HEK293 (cell line): ENCODE results near the gene OR14J1.

Experiments
- MYNN ChIP-seq: fragments of 450-650 bp; formaldehyde crosslinking; IDR thresholded peaks from 2 replicates; pipeline ENCODE4 v1.5.1; 2016; ENCODE audit warnings: missing biosample characterization, missing genetic modification characterization, borderline replicate concordance
- ZNF274 ChIP-seq, 2 experiments: fragments of 200-500 bp in 1 of 2; fragments of 450-650 bp in 1 of 2; sonication (Bioruptor generic) in 1 of 2; formaldehyde crosslinking in 1 of 2; IDR thresholded peaks; 2 replicates each; pipeline versions ENCODE4 v1.5.1 to v1.6.1; 2014 to 2016; ENCODE audit warnings: borderline replicate concordance in 1 of 2, inconsistent platforms in 1 of 2, low read length in 1 of 2, missing biosample characterization in 1 of 2, missing genetic modification characterization in 1 of 2
- ZNF302 ChIP-seq: fragments of 450-650 bp; formaldehyde crosslinking; IDR thresholded peaks from 2 replicates; pipeline ENCODE4 v1.5.1; 2016; ENCODE audit warnings: missing biosample characterization, missing genetic modification characterization, low read depth
- ZNF521 ChIP-seq: fragments of 450-650 bp; formaldehyde crosslinking; IDR thresholded peaks from 2 replicates; pipeline ENCODE4 v1.5.1; 2017; ENCODE audit warnings: missing biosample characterization, mild to moderate bottlenecking, missing genetic modification characterization
- ZNF629 ChIP-seq: fragments of 450-650 bp; formaldehyde crosslinking; IDR thresholded peaks from 2 replicates; pipeline ENCODE4 v1.5.1; 2017; ENCODE audit warnings: missing biosample characterization, missing genetic modification characterization
- ZNF792 ChIP-seq: fragments of 450-650 bp; formaldehyde crosslinking; IDR thresholded peaks from 2 replicates; pipeline ENCODE4 v1.5.1; 2016; ENCODE audit warnings: missing biosample characterization, missing genetic modification characterization
- TF ChIP-seq, protein P1 (sequence below): sonication (generic); formaldehyde crosslinking; IDR thresholded peaks from 2 replicates; pipeline ENCODE4 v1.8.1; 2022; ENCODE audit warnings: mild to moderate bottlenecking, moderate library complexity, missing genetic modification reagents
- TF ChIP-seq, protein P2 (sequence below): fragments of 450-650 bp; formaldehyde crosslinking; IDR thresholded peaks from 2 replicates; pipeline ENCODE4 v1.5.1; 2016; ENCODE audit warnings: missing biosample characterization, missing genetic modification characterization
- TF ChIP-seq, protein P3 (sequence below): fragments of 450-650 bp; formaldehyde crosslinking; IDR thresholded peaks from 2 replicates; pipeline ENCODE4 v1.5.1; 2016; ENCODE audit warnings: missing biosample characterization, missing genetic modification characterization, low read depth
- TF ChIP-seq, protein P4 (sequence below): fragments of 450-650 bp; formaldehyde crosslinking; IDR thresholded peaks from 2 replicates; pipeline ENCODE4 v1.5.1; 2016; ENCODE audit warnings: missing biosample characterization, missing genetic modification characterization
- TF ChIP-seq, protein P5 (sequence below): fragments of 450-650 bp; formaldehyde crosslinking; IDR thresholded peaks from 2 replicates; pipeline ENCODE4 v1.5.1; 2017; ENCODE audit warnings: missing biosample characterization, missing genetic modification characterization

DNA sequence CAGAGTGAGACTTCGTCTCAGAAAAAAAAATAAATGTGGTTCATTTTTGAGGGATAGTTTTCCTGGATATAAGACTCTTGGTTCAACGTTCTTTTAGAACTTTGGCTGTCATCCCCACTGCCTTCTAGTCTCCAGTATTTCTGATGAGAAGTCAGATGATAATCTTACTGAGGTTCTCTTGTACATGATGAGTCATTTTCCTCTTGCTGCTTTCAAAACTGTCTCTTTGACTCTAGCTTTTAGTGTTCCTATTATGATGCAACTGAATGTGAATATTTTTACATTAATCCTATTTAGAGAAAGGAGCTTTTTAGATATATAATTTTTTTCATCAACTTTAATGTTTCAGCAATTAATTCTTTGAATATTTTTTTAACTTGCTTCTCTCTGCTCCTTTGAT is 46.0 kb upstream of the OR14J1 start:
- TF ChIP-seq, protein P1, sequence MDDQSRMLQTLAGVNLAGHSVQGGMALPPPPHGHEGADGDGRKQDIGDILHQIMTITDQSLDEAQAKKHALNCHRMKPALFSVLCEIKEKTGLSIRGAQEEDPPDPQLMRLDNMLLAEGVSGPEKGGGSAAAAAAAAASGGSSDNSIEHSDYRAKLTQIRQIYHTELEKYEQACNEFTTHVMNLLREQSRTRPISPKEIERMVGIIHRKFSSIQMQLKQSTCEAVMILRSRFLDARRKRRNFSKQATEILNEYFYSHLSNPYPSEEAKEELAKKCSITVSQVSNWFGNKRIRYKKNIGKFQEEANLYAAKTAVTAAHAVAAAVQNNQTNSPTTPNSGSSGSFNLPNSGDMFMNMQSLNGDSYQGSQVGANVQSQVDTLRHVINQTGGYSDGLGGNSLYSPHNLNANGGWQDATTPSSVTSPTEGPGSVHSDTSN (CRISPR knock-in tag): no peak
- no peak for TF ChIP-seq ZNF629 (tag by site-specific recombination)
- TF ChIP-seq, protein P2, sequence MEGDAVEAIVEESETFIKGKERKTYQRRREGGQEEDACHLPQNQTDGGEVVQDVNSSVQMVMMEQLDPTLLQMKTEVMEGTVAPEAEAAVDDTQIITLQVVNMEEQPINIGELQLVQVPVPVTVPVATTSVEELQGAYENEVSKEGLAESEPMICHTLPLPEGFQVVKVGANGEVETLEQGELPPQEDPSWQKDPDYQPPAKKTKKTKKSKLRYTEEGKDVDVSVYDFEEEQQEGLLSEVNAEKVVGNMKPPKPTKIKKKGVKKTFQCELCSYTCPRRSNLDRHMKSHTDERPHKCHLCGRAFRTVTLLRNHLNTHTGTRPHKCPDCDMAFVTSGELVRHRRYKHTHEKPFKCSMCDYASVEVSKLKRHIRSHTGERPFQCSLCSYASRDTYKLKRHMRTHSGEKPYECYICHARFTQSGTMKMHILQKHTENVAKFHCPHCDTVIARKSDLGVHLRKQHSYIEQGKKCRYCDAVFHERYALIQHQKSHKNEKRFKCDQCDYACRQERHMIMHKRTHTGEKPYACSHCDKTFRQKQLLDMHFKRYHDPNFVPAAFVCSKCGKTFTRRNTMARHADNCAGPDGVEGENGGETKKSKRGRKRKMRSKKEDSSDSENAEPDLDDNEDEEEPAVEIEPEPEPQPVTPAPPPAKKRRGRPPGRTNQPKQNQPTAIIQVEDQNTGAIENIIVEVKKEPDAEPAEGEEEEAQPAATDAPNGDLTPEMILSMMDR: no peak
- TF ChIP-seq, protein P3, sequence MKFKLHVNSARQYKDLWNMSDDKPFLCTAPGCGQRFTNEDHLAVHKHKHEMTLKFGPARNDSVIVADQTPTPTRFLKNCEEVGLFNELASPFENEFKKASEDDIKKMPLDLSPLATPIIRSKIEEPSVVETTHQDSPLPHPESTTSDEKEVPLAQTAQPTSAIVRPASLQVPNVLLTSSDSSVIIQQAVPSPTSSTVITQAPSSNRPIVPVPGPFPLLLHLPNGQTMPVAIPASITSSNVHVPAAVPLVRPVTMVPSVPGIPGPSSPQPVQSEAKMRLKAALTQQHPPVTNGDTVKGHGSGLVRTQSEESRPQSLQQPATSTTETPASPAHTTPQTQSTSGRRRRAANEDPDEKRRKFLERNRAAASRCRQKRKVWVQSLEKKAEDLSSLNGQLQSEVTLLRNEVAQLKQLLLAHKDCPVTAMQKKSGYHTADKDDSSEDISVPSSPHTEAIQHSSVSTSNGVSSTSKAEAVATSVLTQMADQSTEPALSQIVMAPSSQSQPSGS (tag by site-specific recombination): no peak
- no peak for TF ChIP-seq ZNF792
- TF ChIP-seq MYNN (tag by site-specific recombination): no peak
- TF ChIP-seq ZNF521: no peak
- TF ChIP-seq, protein P4, sequence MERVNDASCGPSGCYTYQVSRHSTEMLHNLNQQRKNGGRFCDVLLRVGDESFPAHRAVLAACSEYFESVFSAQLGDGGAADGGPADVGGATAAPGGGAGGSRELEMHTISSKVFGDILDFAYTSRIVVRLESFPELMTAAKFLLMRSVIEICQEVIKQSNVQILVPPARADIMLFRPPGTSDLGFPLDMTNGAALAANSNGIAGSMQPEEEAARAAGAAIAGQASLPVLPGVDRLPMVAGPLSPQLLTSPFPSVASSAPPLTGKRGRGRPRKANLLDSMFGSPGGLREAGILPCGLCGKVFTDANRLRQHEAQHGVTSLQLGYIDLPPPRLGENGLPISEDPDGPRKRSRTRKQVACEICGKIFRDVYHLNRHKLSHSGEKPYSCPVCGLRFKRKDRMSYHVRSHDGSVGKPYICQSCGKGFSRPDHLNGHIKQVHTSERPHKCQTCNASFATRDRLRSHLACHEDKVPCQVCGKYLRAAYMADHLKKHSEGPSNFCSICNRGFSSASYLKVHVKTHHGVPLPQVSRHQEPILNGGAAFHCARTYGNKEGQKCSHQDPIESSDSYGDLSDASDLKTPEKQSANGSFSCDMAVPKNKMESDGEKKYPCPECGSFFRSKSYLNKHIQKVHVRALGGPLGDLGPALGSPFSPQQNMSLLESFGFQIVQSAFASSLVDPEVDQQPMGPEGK: no peak
- no peak for TF ChIP-seq ZNF302 (tag by site-specific recombination)
- TF ChIP-seq, protein P5, sequence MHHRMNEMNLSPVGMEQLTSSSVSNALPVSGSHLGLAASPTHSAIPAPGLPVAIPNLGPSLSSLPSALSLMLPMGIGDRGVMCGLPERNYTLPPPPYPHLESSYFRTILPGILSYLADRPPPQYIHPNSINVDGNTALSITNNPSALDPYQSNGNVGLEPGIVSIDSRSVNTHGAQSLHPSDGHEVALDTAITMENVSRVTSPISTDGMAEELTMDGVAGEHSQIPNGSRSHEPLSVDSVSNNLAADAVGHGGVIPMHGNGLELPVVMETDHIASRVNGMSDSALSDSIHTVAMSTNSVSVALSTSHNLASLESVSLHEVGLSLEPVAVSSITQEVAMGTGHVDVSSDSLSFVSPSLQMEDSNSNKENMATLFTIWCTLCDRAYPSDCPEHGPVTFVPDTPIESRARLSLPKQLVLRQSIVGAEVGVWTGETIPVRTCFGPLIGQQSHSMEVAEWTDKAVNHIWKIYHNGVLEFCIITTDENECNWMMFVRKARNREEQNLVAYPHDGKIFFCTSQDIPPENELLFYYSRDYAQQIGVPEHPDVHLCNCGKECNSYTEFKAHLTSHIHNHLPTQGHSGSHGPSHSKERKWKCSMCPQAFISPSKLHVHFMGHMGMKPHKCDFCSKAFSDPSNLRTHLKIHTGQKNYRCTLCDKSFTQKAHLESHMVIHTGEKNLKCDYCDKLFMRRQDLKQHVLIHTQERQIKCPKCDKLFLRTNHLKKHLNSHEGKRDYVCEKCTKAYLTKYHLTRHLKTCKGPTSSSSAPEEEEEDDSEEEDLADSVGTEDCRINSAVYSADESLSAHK: no peak
- no peak for TF ChIP-seq ZNF274 (IDR thresholded peaks at IDR 0.05; ENCODE audit: low read length)
- no peak for TF ChIP-seq ZNF274 (tag by site-specific recombination; IDR thresholded peaks at IDR 0.05; ENCODE audit: borderline replicate concordance)
